Spleen (tissue), 7 donors: ENCODE data around the gene KIF27.

Source experiments
- CTCF ChIP-seq, 11 experiments: fragments of 200-600 bp in 7 of 11; fragments of 450-650 bp in 4 of 11; sonication (generic) in 4 of 11; IDR thresholded peaks in 8 of 11; conservative IDR thresholded peaks in 3 of 11; 1 replicate in 7 of 11; 2 replicates in 4 of 11; pipeline versions ENCODE4 v1.4.0 to v1.8.0; 2016 to 2021; ENCODE audit warnings: antibody characterized with exemption in 11 of 11, inconsistent platforms in 4 of 11, mild to moderate bottlenecking in 1 of 11
- POLR2A ChIP-seq, 3 donors: fragments of 450-650 bp; IDR thresholded peaks; one replicate each; pipeline ENCODE4 v1.5.1; 2017; ENCODE audit warnings: antibody characterized with exemption in 3 of 3, mild to moderate bottlenecking in 1 of 3
- POLR2AphosphoS5 ChIP-seq, 3 donors: sonication (generic); formaldehyde crosslinking; IDR thresholded peaks; one replicate each; pipeline ENCODE4 v1.5.1; 2017; ENCODE audit warnings: antibody characterized with exemption in 3 of 3
- donor health status: DM: no; HTN: no; CAD: no; lungs with moderate emphysema.
- donor health status: DM: no; HTN: no; CAD: no.
- donor health status: DM: no; HTN: no; CAD: no.

GRCh38 chr9:83967073-83967472, 45.8 kb upstream of the KIF27 start:
- no peak for TF ChIP-seq CTCF (IDR thresholded peaks at IDR 0.05 in 8 of 11, conservative IDR thresholded peaks at IDR 0.05 in 3 of 11)
- no peak for TF ChIP-seq POLR2A (IDR thresholded peaks at IDR 0.05)
- TF ChIP-seq POLR2AphosphoS5 (IDR thresholded peaks at IDR 0.05), result no peak
